ENCODE measurements around the gene SAMD4A. TPM values are rescaled to one million over a fixed set of nuclear protein-coding genes. Genes with fewer than 3 reads are reported as not detected.

SAMD4A gene
- total RNA-seq, 1 experiment from 2014 or later: 9.6 TPM

GRCh38 chr14:54791001-54791400, 224.1 kb downstream of the SAMD4A start:
- Histone ChIP-seq H4K91ac (ENCODE audit: insufficient read length, low read depth, low read length) (no peak overlapping the region), H2BK5ac (ENCODE audit: insufficient read length, low read length) (no peak overlapping the region), H3K23ac (ENCODE audit: insufficient read length, low read depth, low read length) (no peak overlapping the region), H3K4me2 (ENCODE audit: insufficient read depth, insufficient read length, low read length) (no peak overlapping the region), H3T11ph (ENCODE audit: low read length) (no peak overlapping the region), H3K4ac (ENCODE audit: low read depth, low read length) (no peak overlapping the region), H3K56ac (ENCODE audit: insufficient read length, low read depth, low read length) (no peak overlapping the region), H2BK12ac (ENCODE audit: insufficient read length, low read depth, low read length) (no peak overlapping the region), H4K20me1 (ENCODE audit: control insufficient read depth, insufficient read depth, insufficient read length) (no peaks in the 10 kb centered on the region), H3K9me3 (ENCODE audit: control insufficient read depth, low read depth, low read length) (no peaks in the 10 kb centered on the region), H3K4me1 (ENCODE audit: insufficient read depth, low read length) (no peaks in the 10 kb centered on the region), H3K27me3 (ENCODE audit: insufficient read depth, low read length) (no peaks in the 10 kb centered on the region), H2BK20ac (ENCODE audit: low read depth, low read length, poor library complexity, severe bottlenecking) (no peak overlapping the region), H2BK120ac (ENCODE audit: low read depth, low read length, poor library complexity, severe bottlenecking) (no peak overlapping the region), H3K9ac (ENCODE audit: extremely low read depth, insufficient read length, low read length) (no peak overlapping the region), H4K8ac (replicated peaks; ENCODE audit: insufficient read length, low read depth, low read length) (no peak overlapping the region), H3K23me2 (ENCODE audit: insufficient read length, low read depth, low read length, poor library complexity, severe bottlenecking) (no peaks in the 10 kb centered on the region), H3K79me1 (ENCODE audit: insufficient read depth, low read depth, low read length, poor library complexity, severe bottlenecking) (no peaks in the 10 kb centered on the region), H2BK15ac (ENCODE audit: low read depth, low read length) (no peak overlapping the region), H2AFZ (ENCODE audit: low read length) (no peak overlapping the region), H3K18ac (ENCODE audit: insufficient read length, low read depth, low read length) (no peak overlapping the region), H4K5ac (ENCODE audit: insufficient read length, low read depth, low read length) (no peak overlapping the region), H3K14ac (ENCODE audit: insufficient read depth, low read length) (no peak overlapping the region), H2AK5ac (ENCODE audit: insufficient read length, low read length) (no peak overlapping the region), H3K79me2 (ENCODE audit: insufficient read depth, low read length) (no peaks in the 10 kb centered on the region), H3K27ac (ENCODE audit: insufficient read length, low read depth, low read length) (no peak overlapping the region)
- Mint-ChIP-seq H3K4me3 (no peak overlapping the region), H3K27me3 (ENCODE audit: low read depth) (no peaks in the 10 kb centered on the region), H3K9me3 (no peaks in the 10 kb centered on the region), H3K36me3 (ENCODE audit: insufficient read depth in 1 of 3, low read depth in 3 of 3) (peaks cover 0 to 3% (median 0%) of the 10 kb centered on the region in 3 experiments; a peak in 1 of 7 replicates), H3K4me1 (peaks cover 13 to 18% of the 10 kb centered on the region in 2 experiments), H3K27ac (no peak overlapping the region)
- DNase-seq: no peak
- no peak for TF ChIP-seq CTCF (conservative IDR thresholded peaks at IDR 0.05)
- WGBS (ENCODE audit: extremely low coverage, insufficient read length, low lambda C conversion rate): no CpG with 5 or more reads among the region's 4 CpGs
